Trophoblast cell (in vitro differentiated cells and primary cell): ENCODE measurements around the gene MMP12. TPM values are rescaled to one million over a fixed set of nuclear protein-coding genes. Genes with fewer than 3 reads are reported as not detected.

ENCODE experiments used
- DNase-seq, 2 donors: peaks; one replicate each; pipeline ENCODE4 v3.0.0-alpha.2; 2016
- H2AFZ ChIP-seq: 2 replicates; pipeline ENCODE4 v1.6.1; 2013; ENCODE audit warnings: low read length, moderate library complexity, mild to moderate bottlenecking; ENCODE audit not compliant: insufficient read depth, poor library complexity
- H2AK5ac ChIP-seq: 2 replicates; pipeline ENCODE4 v1.6.1; 2013; ENCODE audit warnings: mild to moderate bottlenecking, low read length
- H2BK120ac ChIP-seq: 2 replicates; pipeline ENCODE4 v1.6.1; 2013; ENCODE audit warnings: low read length, mild to moderate bottlenecking, moderate library complexity; ENCODE audit not compliant: insufficient read depth, poor library complexity
- H2BK12ac ChIP-seq: 2 replicates; pipeline ENCODE4 v1.6.1; 2013; ENCODE audit warnings: mild to moderate bottlenecking, low read length, moderate library complexity
- H2BK5ac ChIP-seq: 2 replicates; pipeline ENCODE4 v1.6.1; 2013; ENCODE audit warnings: low read length, low read depth, moderate library complexity, mild to moderate bottlenecking; ENCODE audit not compliant: poor library complexity
- H3K14ac ChIP-seq: 2 replicates; pipeline ENCODE4 v1.6.1; 2013; ENCODE audit warnings: mild to moderate bottlenecking, low read length
- H3K18ac ChIP-seq: 2 replicates; pipeline ENCODE4 v1.6.1; 2013; ENCODE audit warnings: mild to moderate bottlenecking, low read length
- H3K23ac ChIP-seq: 2 replicates; pipeline ENCODE4 v1.6.1; 2013; ENCODE audit warnings: low read length
- H3K27ac ChIP-seq: 2 replicates; pipeline ENCODE4 v1.5.1; 2013; ENCODE audit warnings: low read depth, mild to moderate bottlenecking, inconsistent platforms, low read length, moderate library complexity
- H3K27me3 ChIP-seq: 2 replicates; pipeline ENCODE4 v1.6.1; 2013; ENCODE audit warnings: inconsistent platforms, mild to moderate bottlenecking, low read length, moderate library complexity; ENCODE audit not compliant: insufficient read depth
- H3K36me3 ChIP-seq, 2 experiments: 1 replicate in 1 of 2; 2 replicates in 1 of 2; pipeline ENCODE4 v1.6.1; 2013; ENCODE audit warnings: low read length in 2 of 2, mild to moderate bottlenecking in 2 of 2, moderate library complexity in 1 of 2; ENCODE audit not compliant: insufficient read depth in 2 of 2, control insufficient read depth in 1 of 2
- H3K4ac ChIP-seq: 2 replicates; pipeline ENCODE4 v1.6.1; 2013; ENCODE audit warnings: low read depth, mild to moderate bottlenecking, low read length, moderate library complexity
- H3K4me1 ChIP-seq, 2 experiments: 1 replicate in 1 of 2; 2 replicates in 1 of 2; pipeline ENCODE4 v1.6.1; 2013; ENCODE audit warnings: low read length in 2 of 2, mild to moderate bottlenecking in 2 of 2, moderate library complexity in 1 of 2; ENCODE audit not compliant: insufficient read depth in 2 of 2, control insufficient read depth in 1 of 2
- H3K4me2 ChIP-seq: 2 replicates; pipeline ENCODE4 v1.6.1; 2013; ENCODE audit warnings: inconsistent platforms, mild to moderate bottlenecking, low read length, moderate library complexity
- H3K4me3 ChIP-seq: 2 replicates; pipeline ENCODE4 v1.5.1; 2013; ENCODE audit warnings: mild to moderate bottlenecking, low read depth, low read length, inconsistent platforms
- H3K79me1 ChIP-seq: one replicate; pipeline ENCODE4 v1.6.1; 2013; ENCODE audit warnings: low read length
- H3K79me2 ChIP-seq: 2 replicates; pipeline ENCODE4 v1.6.1; 2013; ENCODE audit warnings: low read length, mild to moderate bottlenecking; ENCODE audit not compliant: control insufficient read depth, insufficient read depth, poor library complexity
- H3K9ac ChIP-seq: 2 replicates; pipeline ENCODE4 v1.6.1; 2013; ENCODE audit warnings: mild to moderate bottlenecking, low read length
- H3K9me3 ChIP-seq: 2 replicates; pipeline ENCODE4 v1.6.1; 2013; ENCODE audit warnings: low read depth, mild to moderate bottlenecking, control low read depth, inconsistent platforms, low read length; ENCODE audit not compliant: insufficient read depth
- H4K12ac ChIP-seq: 2 replicates; pipeline ENCODE4 v1.6.1; 2013; ENCODE audit warnings: low read depth, mild to moderate bottlenecking, low read length, moderate library complexity
- H4K8ac ChIP-seq: 2 replicates; pipeline ENCODE4 v1.6.1; 2013; ENCODE audit warnings: low read depth, mild to moderate bottlenecking, low read length, moderate library complexity
- H4K91ac ChIP-seq: one replicate; pipeline ENCODE4 v1.6.1; 2013; ENCODE audit warnings: low read depth, mild to moderate bottlenecking, low read length, moderate library complexity
- WGBS: extraction: QIAGEN DNeasy Blood & Tissue Kit; methylation state at CpG from one replicate; pipeline ENCODE4 v1.1.7; 2013; ENCODE audit warnings: missing lambda C conversion rate; ENCODE audit not compliant: insufficient read length, insufficient coverage; ENCODE audit errors: extremely low coverage; 5-methylcytosine and 5-hydroxymethylcytosine counted together
- polyA plus RNA-seq: library from polyadenylated mRNA; stranded (reverse); fragments of 200-250 nt; gene quantifications from 2 replicates; pipeline ENCODE4 v1.2.3, GENCODE V29; 2013

Gene MMP12
- polyA plus RNA-seq = 0.26 and 0.33 TPM in 2 replicates

GRCh38 chr11:102874852-102875251 lies at the start of gene MMP12:
Gene MMP12, minus strand, starts transcription at chr11:102874982. Its CDS starts 45 bp downstream, at chr11:102874937.
- H3K9ac ChIP-seq = no peak within 1 kb of the TSS
- no peak within 1 kb of the TSS for H2BK12ac ChIP-seq
- no peak within 1 kb of the TSS for H3K27ac ChIP-seq
- WGBS = no CpG with 5 or more reads among the region's 4 CpGs
- H3K23ac ChIP-seq = no peak within 1 kb of the TSS
- H3K79me2 ChIP-seq = no peaks in the 10 kb centered on the region
- no peak within 1 kb of the TSS for H3K4me2 ChIP-seq
- H3K18ac ChIP-seq = no peak within 1 kb of the TSS
- no peaks in the 10 kb centered on the region for H3K36me3 ChIP-seq
- H3K9me3 ChIP-seq = no peaks in the 10 kb centered on the region
- H4K12ac ChIP-seq = no peak within 1 kb of the TSS
- H3K4me3 ChIP-seq = no peak within 1 kb of the TSS
- peaks cover 2% of the 10 kb centered on the region in 2 experiments for H3K4me1 ChIP-seq
- no peak within 1 kb of the TSS for H2AFZ ChIP-seq
- H3K4ac ChIP-seq = no peak within 1 kb of the TSS
- no peaks in the 10 kb centered on the region for H3K79me1 ChIP-seq
- no peak within 1 kb of the TSS for H3K14ac ChIP-seq
- H3K27me3 ChIP-seq = no peaks in the 10 kb centered on the region
- no peak within 1 kb of the TSS for H2AK5ac ChIP-seq
- peak in 1 of 2 donors; percentile 21 for DNase-seq
- H4K91ac ChIP-seq = no peak within 1 kb of the TSS
- H4K8ac ChIP-seq = no peak within 1 kb of the TSS
- no peak within 1 kb of the TSS for H2BK120ac ChIP-seq
- no peak within 1 kb of the TSS for H2BK5ac ChIP-seq

- WGBS = no CpG with 5 or more reads among the region's 3 CpGs
- peaks cover 4% of the 10 kb centered on the region for H3K9me3 ChIP-seq
Measured at GRCh38 chr11:102921587-102922220, 46.9 kb upstream of the MMP12 start.

GRCh38 chr11:102920118-102920684 lies 45.4 kb upstream of the MMP12 start:
- Histone ChIP-seq H3K36me3 (no peaks in the 10 kb centered on the region), H3K4me2 (no peak overlapping the region), H3K23ac (no peak overlapping the region), H3K14ac (no peak overlapping the region), H3K4me3 (no peak overlapping the region), H2BK5ac (no peak overlapping the region), H4K12ac (no peak overlapping the region), H2BK12ac (no peak overlapping the region), H3K9ac (no peak overlapping the region), H2BK120ac (no peak overlapping the region), H3K79me1 (no peaks in the 10 kb centered on the region), H3K9me3 (peaks cover 4% of the 10 kb centered on the region), H2AK5ac (no peak overlapping the region), H2AFZ (no peak overlapping the region), H3K27me3 (no peaks in the 10 kb centered on the region), H3K4me1 (no peaks in the 10 kb centered on the region), H3K4ac (no peak overlapping the region), H4K8ac (no peak overlapping the region), H3K79me2 (no peaks in the 10 kb centered on the region), H3K18ac (no peak overlapping the region), H3K27ac (no peak overlapping the region), H4K91ac (no peak overlapping the region)
- DNase-seq = peak in 1 of 2 donors; percentile 33
- WGBS = no CpG with 5 or more reads among the region's 13 CpGs

More at GRCh38 chr11:102921587-102922220, 46.9 kb upstream of the MMP12 start:
- Histone ChIP-seq H4K12ac (no peak overlapping the region), H2AK5ac (no peak overlapping the region), H3K14ac (no peak overlapping the region), H3K4me2 (no peak overlapping the region), H3K4me3 (no peak overlapping the region), H3K4me1 (no peaks in the 10 kb centered on the region), H3K27ac (no peak overlapping the region), H3K79me2 (no peaks in the 10 kb centered on the region), H4K91ac (no peak overlapping the region), H3K9ac (no peak overlapping the region), H2BK12ac (no peak overlapping the region), H3K36me3 (no peaks in the 10 kb centered on the region), H3K23ac (no peak overlapping the region), H3K79me1 (no peaks in the 10 kb centered on the region), H2AFZ (no peak overlapping the region), H3K27me3 (no peaks in the 10 kb centered on the region), H2BK120ac (no peak overlapping the region), H3K4ac (no peak overlapping the region), H3K18ac (no peak overlapping the region), H2BK5ac (no peak overlapping the region), H4K8ac (no peak overlapping the region)
- no peak for DNase-seq

- Histone ChIP-seq H3K4me2 (peak overlapping the region; percentile 22), H3K27me3 (no peaks in the 10 kb centered on the region), H2BK12ac (no peak overlapping the region), H3K4me1 (peaks cover 3% of the 10 kb centered on the region in 2 experiments), H3K9ac (no peak overlapping the region), H3K27ac (peak overlapping the region; percentile 78), H2BK120ac (no peak overlapping the region), H3K9me3 (no peaks in the 10 kb centered on the region), H3K18ac (no peak overlapping the region), H3K14ac (no peak overlapping the region), H3K23ac (no peak overlapping the region), H3K4me3 (no peak overlapping the region), H2BK5ac (no peak overlapping the region), H4K91ac (no peak overlapping the region), H3K4ac (no peak overlapping the region), H4K8ac (no peak overlapping the region), H2AK5ac (no peak overlapping the region), H3K79me1 (peaks cover 5% of the 10 kb centered on the region), H2AFZ (no peak overlapping the region), H3K36me3 (no peaks in the 10 kb centered on the region), H4K12ac (no peak overlapping the region), H3K79me2 (no peaks in the 10 kb centered on the region)
- no peak for DNase-seq
Measured at GRCh38 chr11:102915044-102915375, 40.2 kb upstream of the MMP12 start.
